ENCODE results near the gene HS6ST1.

HS6ST1 gene

DNA sequence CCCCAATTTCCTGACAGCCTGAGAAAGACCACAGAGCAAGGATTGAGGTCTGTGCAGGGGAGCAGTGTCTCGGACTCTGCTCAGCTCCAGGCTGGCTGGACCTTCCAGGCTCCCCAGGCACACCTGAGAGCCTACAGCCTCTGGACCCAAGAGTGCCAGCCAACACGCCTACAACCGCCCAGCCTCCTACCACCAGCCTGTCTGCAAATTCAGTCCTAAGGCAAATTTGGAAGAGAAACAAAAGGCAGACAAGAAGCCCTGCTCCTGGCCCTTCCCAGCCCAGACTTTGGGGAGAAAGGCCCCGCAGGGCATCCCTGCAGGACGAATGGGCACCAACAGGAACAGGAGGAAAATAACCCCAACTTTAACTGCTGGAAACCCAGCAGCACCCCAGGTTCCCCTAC, 1.9 kb downstream of the HS6ST1 start:
- no peaks in the 10 kb centered on the region for H3K27me3 ChIP-seq (ENCODE audit: insufficient read depth, poor library complexity, severe bottlenecking)
- TF ChIP-seq GABPA (IDR thresholded peaks at IDR 0.05; ENCODE audit: low read depth) = no peak
- TF ChIP-seq POLR2AphosphoS5 (IDR thresholded peaks at IDR 0.05; ENCODE audit: low read depth) = no peak
- TF ChIP-seq SPI1 (IDR thresholded peaks at IDR 0.05; ENCODE audit: borderline replicate concordance, low read depth) = no peak
- TF ChIP-seq REST (IDR thresholded peaks at IDR 0.05; ENCODE audit: insufficient replicate concordance, low read depth) = no peak
- TF ChIP-seq CTCF (IDR thresholded peaks at IDR 0.05; ENCODE audit: insufficient read depth, low read length) = no peak
- H3K4me3 ChIP-seq (replicated peaks; ENCODE audit: insufficient read depth, low read length) = peak overlapping the region; percentile 77
- no peak for DNase-seq (ENCODE audit: low read depth in 1 of 2, low spot score in 1 of 2)
- no peak overlapping the region for H3K27ac ChIP-seq (replicated peaks)

DNA sequence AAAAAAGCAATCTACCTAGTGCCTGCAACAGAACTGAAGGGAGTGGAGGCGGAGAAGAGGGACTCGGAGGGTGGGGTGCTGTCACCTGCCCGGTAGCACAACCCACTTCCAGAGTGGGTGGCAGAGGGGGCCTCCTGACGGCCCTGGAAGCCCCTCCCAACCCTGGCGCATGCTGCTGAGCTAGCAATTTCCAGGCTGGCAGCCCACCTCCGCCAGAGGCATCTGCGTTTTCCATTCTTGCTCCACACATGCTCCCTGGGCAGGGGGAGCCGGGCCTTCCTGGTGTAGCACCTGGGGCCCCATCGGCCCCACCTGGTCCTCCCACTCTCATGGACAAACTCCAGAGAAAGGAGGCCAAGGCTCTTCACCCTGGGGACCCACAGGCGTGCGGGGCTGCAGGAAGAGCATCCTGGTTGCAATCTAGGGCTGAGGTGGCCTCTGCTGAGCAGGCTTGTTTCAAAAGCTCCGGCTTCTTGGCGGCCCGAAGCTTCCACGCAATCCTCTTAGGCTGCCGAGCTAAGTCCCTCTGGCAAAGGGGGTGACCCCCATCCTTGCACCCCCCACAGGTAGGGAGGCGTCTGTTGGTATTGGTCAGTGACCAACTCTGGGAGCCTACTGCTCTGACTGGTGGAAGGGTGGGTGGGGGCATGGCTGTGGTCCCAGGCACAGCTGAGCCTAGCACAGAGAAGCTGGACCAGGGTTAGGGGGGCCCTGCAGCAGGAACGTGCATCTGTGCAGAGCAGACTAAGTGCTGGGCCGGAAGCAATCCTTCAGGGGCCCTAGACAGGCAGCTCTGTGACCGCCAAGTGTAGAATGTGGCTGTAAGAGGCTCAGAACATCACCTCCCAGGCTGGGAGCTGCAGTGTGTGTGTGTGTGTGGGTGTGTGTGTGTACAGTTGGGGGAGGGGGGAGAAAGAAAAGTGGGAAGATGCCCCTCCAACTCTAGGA, 2.6 kb downstream of the HS6ST1 start:
- H3K4me3 ChIP-seq (replicated peaks; ENCODE audit: insufficient read depth, low read length) = peak overlapping the region; percentile 77
- DNase-seq (ENCODE audit: low read depth in 1 of 2, low spot score in 1 of 2) = no peak
- no peak for TF ChIP-seq REST (IDR thresholded peaks at IDR 0.05; ENCODE audit: insufficient replicate concordance, low read depth)
- H3K27ac ChIP-seq (replicated peaks) = no peak overlapping the region
- no peaks in the 10 kb centered on the region for H3K27me3 ChIP-seq (ENCODE audit: insufficient read depth, poor library complexity, severe bottlenecking)

DNA sequence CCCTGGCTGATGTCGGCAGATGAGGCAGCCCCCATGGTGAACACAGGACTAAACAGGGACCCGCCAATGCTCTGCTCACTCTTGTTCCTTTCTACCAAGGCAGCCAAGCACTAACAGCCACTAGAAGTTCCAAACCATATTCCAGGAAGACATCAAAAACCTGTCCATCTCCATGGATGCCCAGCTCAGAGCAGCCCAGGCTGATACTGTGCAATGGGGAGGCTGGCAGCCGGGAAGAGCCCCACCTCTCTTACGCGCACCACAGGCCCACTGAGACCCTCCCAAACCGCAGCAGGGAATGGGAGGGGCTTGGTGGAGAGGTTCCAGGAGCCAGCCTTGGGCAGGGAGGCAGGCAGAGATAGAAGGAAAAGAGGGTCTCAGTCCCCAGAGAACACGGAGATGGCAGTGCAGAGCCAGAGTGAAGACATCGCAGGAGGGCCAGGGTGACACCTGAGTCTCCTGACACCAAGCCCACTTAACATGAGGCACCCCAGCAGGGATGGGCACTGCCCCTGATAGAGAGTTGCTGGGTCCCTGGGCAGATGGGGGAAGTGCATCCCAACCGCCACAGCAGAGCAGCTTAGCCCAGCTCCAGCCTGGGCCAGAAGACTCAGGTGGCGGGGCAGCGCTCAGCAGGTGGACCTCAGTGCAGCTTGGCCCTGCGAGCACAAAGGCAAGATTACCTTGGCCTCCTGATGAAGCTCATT, 3.4 kb downstream of the HS6ST1 start:
- no peak overlapping the region; the same call in 1 of the 2 replicates for H3K4me3 ChIP-seq (replicated peaks; ENCODE audit: insufficient read depth, low read length)

More for the DNA sequence above, 3.4 kb downstream of the HS6ST1 start:
- no peaks in the 10 kb centered on the region for H3K27me3 ChIP-seq (ENCODE audit: insufficient read depth, poor library complexity, severe bottlenecking)
- DNase-seq (ENCODE audit: low read depth in 1 of 2, low spot score in 1 of 2) = no peak
- TF ChIP-seq POLR2AphosphoS5 (IDR thresholded peaks at IDR 0.05; ENCODE audit: low read depth) = no peak
- no peak for TF ChIP-seq REST (IDR thresholded peaks at IDR 0.05; ENCODE audit: insufficient replicate concordance, low read depth)
- no peak for TF ChIP-seq GABPA (IDR thresholded peaks at IDR 0.05; ENCODE audit: low read depth)
- no peak for TF ChIP-seq CTCF (IDR thresholded peaks at IDR 0.05; ENCODE audit: insufficient read depth, low read length)
- TF ChIP-seq SPI1 (IDR thresholded peaks at IDR 0.05; ENCODE audit: borderline replicate concordance, low read depth) = no peak
- no peak overlapping the region for H3K27ac ChIP-seq (replicated peaks)

Data from HL-60 (cell line).